ENCODE data around the gene SPEF1.

SPEF1 gene

DNA sequence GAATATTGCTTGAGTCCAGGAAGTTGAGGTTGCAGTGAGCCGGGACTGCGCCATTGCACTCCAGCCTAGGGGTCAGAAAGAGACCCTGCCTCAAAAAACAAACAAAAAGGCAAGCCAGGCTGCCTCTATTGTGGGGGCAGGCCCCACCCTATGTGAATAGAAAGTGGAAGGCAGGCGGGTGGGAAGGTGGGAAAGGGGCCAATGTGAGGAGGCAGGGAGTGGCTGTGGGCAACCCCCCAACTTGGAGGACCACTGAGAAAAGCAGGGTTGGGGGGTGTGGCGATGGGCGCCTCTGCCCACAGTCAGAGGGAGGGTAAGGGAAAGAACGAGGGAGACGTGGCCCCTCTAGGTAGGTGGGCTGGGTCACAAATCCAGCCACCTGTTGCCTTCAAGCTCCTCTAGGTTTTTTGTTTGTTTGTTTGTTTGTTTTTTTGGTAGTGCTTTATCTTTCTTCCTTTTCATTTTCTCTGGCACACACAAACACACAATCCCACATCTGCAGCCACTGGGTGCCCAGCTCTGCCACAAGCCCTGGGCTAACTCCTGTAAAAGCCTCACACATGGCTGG is 33.8 kb upstream of the SPEF1 start:
- TF ChIP-seq, protein P1, sequence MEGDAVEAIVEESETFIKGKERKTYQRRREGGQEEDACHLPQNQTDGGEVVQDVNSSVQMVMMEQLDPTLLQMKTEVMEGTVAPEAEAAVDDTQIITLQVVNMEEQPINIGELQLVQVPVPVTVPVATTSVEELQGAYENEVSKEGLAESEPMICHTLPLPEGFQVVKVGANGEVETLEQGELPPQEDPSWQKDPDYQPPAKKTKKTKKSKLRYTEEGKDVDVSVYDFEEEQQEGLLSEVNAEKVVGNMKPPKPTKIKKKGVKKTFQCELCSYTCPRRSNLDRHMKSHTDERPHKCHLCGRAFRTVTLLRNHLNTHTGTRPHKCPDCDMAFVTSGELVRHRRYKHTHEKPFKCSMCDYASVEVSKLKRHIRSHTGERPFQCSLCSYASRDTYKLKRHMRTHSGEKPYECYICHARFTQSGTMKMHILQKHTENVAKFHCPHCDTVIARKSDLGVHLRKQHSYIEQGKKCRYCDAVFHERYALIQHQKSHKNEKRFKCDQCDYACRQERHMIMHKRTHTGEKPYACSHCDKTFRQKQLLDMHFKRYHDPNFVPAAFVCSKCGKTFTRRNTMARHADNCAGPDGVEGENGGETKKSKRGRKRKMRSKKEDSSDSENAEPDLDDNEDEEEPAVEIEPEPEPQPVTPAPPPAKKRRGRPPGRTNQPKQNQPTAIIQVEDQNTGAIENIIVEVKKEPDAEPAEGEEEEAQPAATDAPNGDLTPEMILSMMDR (IDR thresholded peaks at IDR 0.05; ENCODE audit: borderline replicate concordance, insufficient read depth, low read depth, low read length), result no peak
- no peak overlapping the region for H3K4me3 ChIP-seq (ENCODE audit: low read depth, low read length)

DNA sequence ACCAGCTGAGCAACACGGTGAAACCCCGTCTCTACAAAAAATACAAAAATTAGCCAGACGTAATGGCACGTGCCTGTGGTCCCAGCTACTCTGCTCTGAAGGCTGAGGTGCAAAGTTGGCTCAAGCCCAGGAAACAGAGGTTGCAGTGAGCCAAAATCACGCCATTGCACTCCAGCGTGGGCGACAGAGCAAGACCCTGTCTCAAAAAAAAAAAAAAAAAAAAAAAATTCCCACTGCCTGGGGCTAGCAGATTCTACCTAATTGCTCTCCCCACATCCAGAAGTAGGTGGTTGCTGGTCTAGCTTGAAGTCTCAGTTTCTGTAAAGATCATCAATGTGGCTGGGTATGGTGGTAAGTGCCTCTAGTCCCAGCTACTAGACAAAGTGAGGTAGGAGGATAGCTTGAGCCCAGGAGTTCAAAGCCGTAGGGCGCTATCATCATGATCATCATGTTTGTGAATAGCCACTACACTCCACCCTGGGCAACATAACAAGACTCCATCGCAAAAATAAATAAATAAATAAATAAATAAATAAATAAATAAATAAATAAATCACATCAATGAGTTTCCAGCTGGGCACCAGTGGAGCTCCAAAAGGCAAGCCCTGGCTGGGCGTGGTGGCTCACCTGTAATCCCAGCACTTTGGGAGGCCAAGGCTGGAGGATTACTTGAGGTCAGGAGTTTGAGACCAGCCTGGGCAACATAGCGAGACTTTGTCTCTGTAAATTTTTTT is 32.8 kb upstream of the SPEF1 start:
- TF ChIP-seq, protein P1 (IDR thresholded peaks at IDR 0.05; ENCODE audit: borderline replicate concordance, insufficient read depth, low read depth, low read length), result no peak
- H3K4me3 ChIP-seq (ENCODE audit: low read depth, low read length), result no peak overlapping the region

DNA sequence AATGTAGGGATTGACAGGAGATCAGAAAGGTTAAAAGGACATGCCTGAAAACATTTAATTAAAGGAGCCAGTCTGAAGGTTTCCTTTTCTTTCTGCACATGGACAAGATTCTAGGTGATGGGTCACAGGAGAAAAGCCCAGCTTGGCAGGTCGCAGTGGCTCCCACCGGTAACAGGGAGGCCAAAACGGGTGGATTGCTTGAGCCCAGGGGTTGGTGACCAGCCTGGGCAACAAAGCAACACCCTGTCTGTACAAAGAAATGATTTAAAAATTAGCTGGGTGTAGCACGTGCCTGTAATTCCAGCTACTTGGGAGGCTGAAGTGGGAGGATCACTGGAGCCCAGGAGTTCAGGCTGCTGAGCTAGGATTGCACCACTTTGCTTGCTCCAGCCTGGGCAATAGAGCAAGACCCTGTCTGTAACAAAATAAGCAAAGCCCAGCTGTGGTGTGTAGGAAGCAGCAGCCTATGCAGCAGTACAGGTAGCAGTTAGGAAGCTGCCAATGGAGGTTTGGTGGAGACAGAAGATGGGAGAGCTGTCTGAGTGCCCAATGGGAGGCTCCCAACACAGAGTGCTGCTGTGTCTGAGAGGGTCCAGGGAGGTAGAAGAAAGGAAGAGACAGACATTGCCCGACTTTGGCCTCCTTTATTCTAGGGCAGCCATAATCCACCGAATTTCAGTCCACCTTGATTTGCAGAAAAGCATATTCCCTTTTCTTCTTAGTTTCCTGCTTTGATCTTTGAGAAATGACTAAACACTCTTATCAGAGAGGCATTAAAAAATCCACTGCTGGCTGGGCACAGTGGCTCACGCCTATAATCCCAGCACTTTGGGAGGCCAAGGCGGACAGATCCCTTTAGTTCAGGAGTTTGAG is 32.0 kb upstream of the SPEF1 start:
- H3K4me3 ChIP-seq (ENCODE audit: low read depth, low read length), result no peak overlapping the region
- TF ChIP-seq, protein P1 (IDR thresholded peaks at IDR 0.05; ENCODE audit: borderline replicate concordance, insufficient read depth, low read depth, low read length), result no peak

DNA sequence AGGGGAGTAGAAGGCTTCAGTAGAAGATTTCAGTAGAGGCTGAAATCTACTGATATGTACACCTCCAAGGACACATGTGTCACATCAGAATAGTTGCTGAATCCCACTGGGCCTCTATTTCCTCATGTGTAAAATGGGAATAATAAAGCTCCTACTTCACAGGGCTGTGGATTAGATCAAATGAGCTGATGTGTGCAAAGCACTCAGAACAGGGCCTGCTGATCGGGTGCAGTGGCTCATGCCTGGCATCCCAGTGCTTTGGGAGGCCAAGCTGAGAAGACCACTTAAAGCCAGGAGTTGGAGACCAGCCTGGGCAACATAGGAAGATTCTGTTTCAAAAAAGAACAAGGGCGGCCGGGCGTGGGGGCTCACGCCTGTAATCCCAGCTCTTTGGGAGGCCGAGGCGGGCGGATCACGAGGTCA is 31.0 kb upstream of the SPEF1 start:
- TF ChIP-seq, protein P1 (IDR thresholded peaks at IDR 0.05; ENCODE audit: borderline replicate concordance, insufficient read depth, low read depth, low read length), result no peak
- H3K4me3 ChIP-seq (ENCODE audit: low read depth, low read length), result no peak overlapping the region

DNA sequence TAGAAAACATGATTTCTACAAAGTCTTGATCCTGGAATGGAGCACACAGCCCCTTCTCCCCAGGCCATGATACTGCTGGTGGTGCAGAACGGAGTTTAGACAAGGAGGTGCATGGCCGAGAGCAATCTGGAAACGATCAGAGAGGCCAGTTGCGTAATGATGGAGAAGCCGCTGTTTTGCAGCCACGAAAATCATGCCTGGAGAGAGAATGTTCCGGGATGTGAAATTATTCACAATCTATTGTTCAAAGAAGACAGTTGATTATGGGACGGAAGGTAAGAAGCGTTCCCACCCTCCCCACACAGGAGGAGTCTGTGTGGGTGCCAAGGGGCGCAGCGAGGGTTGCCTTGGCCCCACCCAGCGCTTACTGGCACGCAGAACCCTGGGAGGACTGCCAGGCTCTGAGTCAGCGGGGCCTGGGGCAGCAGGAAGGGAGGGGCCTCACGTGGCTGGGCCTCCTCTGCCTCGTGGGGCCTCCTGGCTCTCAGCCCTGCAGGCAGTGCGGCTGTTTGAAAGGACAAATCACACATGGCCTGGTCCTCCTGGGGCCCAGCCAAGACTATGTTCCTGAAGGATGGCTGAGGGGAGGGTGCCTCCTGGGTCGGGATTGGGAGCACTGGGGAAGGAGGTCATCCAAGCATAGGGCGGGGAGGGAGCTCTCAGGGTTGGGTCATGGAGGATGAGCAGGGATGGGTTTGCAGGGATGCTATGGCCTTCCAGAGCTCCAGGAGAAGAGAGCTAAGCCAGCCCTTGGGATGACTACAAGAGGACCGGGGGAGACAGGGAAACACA is 30.4 kb upstream of the SPEF1 start:
- H3K4me3 ChIP-seq (ENCODE audit: low read depth, low read length), result no peak overlapping the region
- TF ChIP-seq, protein P1 (IDR thresholded peaks at IDR 0.05; ENCODE audit: borderline replicate concordance, insufficient read depth, low read depth, low read length), result no peak

DNA sequence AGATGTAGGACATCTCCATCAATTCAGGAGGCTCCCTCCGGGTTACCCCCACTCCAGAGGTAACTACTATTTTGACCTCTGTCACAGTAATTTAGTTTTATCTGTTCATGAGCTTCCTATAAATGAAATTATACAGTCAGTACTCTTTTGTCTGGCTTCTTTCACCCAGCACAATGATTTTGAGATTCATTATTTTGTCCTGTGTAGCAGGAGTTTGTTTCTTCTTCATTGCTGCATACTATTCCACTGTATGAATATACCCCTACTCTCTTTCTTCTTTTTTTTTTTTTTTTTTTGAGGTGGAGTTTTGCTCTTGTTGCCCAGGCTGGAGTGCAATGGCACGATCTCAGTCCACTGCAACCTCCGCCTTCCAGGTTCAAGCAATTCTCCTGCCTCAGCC is 27.3 kb upstream of the SPEF1 start:
- H3K4me3 ChIP-seq (ENCODE audit: low read depth, low read length), result no peak overlapping the region
- TF ChIP-seq, protein P1 (IDR thresholded peaks at IDR 0.05; ENCODE audit: borderline replicate concordance, insufficient read depth, low read depth, low read length), result no peak
